GM19467 (cell line): ENCODE measurements around the gene TK2.
A peak's percentile ranks its signal among the peaks of the same experiment; 100 is the strongest.

Experiments used
- ATAC-seq: cut with Tn5 transposase; IDR thresholded peaks from one replicate; pipeline ENCODE4 v1.9.1; 2021; ENCODE audit warnings: mild to moderate bottlenecking, moderate library complexity; ENCODE audit not compliant: unreplicated experiment

Gene TK2

DNA sequence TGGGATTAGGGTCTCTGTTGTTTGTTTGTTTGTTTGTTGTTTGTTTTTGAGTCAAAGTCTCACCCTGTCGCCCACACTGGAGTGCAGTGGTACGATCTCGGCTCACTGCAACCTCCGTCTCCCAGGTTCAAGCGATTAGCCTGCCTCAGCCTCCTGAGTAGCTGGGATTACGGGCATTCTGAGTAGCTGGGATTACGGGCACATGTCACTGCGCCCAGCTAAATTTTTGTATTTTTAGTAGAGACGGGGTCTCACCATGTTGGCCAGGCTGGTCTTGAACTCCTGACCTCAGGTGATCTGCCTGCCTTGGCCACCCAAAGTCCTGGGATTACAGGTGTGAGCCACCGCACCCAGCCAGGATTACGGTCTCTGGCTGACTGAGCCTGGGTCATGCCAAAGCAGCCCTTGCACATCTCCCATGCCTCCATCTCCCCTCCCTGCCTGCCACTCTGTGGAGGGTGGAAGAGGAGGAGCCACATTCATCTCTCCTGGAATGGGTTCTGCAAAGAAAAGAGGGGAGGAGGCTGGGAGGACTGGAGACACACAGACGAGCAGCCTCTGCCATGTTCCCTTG is 63.6 kb downstream of the TK2 start:
- ATAC-seq, result no peak

DNA sequence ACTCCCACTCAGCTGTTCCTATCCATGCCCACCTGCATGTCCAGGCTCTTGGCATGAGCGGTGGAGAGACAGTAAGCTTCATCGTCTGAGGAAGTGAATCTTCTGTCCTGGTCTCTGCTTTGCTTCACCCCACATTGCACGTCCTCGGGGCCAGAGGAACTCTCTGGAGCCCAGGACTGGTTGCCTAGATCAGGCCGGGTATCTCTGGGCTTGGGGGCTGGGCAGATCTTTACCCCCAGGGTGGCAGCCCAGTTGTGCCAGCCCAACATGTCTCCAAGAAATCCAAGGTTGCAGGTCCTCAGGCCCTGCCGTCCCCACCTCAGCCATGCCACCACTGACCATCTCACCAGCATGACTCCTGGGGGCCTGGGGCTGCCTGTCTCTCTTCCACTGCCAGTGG is 64.5 kb downstream of the TK2 start:
- ATAC-seq, result no peak

DNA sequence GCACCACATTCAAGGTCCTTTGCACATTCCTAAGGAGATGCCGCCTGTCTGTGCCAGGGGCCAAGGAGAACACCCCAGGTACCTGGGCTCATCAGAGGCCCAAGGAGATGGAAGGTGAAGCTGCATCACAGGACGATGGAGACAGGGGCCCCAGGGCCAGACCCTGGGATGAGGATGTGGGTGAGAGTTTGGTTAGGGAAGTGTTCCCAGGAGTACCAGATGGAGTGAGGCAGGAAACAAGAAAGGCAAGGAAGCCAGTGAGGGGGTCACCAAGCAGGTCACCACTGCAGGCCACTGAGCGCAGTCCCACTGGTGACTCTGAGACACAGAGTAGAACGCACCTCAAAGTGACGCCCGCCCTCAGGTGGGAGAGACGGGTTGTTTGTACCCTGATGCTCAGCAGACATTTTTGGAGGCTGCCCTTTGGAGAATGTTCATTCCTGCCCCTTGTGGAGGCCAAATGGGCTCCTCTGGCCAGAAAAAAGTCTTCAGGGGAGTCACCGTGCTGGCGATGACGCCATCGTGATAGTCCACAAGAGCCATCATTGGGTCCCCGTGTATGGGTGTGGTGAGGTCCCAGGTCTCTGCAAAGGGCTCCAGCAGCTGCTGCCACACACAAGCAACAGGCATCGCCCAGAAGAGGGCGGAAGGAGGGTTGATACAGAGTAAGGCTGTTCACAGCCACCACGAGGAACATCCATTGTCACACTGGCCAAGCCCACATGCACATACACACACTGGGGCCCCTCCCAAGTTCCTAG is 65.3 kb downstream of the TK2 start:
- no peak for ATAC-seq

DNA sequence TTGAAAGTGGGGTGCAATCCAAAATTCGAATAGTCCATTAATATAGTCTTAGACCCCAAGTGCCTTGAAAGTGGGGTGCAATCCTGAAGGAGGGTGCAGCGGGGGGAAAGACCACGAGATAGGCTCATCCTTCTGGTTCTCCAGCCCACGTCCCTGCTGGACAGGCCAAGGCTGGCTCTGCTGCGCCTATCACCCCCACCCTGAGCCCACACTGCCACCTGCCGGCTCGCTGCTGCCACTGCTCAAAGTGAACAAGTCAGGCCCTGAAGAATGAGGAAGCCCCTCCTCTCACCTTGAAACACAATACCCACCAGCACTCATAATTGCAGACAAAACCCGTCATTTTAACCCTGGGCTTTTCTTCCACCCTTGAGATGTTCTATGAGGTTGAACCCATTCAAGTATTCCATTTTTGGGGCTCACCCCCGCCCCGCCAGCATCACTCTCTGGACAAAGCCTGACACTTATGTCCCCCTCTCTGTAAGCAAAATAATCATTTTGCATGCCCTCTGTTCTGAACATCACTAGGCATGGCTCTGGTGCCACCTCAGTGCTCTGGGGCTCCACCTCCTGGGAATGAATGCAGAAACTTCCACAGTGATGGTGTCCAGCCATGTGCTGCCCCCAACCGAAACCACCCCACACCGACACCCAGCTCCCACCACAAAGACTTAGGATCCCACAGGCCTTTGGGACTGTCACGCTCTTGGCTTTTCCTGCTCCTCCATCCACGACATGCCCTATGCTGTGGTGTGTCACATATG is 66.1 kb downstream of the TK2 start:
- ATAC-seq, result peak; percentile 54

DNA sequence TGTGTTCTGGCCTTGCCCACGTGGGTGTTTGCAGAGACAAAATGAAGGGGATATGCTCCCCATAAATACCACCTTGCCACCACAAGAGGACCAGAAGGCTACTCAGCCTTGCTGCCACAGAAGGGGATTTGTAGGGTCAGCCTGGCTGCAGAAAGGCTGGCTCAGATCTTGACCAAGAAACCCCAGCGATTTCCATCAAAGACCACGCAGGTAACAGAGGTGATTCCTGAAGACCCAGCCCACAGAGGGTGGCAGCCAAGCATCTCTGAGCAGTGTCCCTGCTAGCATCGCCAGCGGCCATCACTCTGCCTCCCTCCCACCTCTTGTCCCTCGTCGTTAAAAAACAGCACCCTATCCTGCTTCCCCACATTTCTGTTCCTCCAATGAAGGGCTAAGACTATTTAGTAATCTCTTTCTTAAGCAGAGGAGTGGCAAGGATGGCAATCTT is 68.0 kb downstream of the TK2 start:
- no peak for ATAC-seq

DNA sequence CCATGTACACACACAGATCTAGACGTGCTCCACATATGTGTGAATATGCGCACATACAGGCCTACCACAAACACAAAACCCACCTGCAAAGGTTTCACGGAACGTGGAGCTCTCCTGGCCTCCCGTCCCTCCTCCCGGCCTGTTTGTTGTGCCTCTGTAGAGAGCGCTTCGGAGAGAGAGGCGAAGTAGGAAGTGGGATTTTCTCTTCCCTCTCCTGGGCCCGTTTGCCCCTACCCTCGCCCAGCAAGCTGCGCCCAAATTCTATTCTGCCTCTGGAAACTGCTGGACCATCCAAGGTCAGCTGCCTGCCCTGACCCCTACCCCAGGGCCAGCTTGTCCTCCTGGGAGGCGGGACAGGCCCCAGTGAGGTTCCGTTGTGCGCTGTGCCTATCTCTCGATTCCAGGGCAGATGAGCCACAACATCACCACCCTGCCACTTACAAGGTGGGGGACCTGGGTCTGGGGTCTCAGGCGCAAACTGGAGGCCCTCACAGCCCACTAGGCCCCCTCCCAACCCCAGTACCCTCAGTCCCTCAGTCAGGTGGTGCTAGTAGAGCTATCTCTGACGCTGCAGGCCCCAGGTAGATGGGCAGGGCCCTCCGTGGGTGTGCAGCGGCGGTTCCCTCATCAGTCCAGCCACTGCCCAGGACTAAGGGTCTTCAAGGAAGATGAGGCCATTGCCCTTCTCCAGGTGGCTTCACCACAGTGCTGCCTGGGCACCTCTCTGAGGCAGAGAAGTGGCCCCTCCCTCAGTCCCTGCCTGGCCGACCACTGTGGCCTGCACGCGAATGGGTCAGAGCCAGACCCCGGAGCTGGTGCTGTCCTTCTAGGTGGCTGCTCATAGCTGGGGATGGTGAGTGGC is 68.6 kb downstream of the TK2 start:
- ATAC-seq, result no peak

DNA sequence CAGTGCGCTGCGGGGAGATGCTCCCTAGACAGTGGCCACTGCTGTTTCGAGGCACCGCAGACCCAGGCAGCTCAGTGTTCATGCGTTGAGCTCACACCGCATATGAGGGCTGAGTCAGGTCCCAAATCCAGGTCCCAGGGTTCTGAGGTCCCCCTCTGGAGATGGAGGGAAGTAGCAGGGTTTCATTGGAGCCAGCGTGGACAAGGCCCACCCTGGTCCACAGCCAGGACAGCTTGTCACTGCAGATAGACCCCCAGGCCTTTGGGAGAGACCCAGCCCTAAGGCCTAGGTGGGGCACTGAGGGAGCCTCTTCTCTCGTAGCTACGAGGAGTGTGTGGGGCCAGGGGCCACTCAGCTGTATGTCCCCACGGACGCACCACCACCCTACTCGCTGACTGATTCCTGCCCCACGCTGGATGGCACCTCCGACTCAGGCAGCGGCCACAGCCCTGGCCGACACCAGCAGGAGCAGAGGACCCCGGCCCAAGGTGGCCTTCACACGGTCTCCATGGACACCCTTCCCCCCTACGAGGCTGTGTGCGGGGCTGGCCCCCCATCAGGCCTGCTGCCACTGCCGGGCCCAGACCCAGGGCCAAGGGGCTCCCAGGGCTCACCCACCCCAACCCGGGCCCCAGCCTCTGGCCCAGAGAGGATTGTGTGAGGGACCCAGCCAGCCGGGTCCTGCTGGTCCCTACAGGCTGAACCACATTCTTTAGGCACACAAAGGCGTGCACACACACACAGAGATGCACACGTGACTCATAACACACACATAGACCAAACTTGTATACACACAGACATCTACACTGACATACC is 69.4 kb downstream of the TK2 start:
- no peak for ATAC-seq

DNA sequence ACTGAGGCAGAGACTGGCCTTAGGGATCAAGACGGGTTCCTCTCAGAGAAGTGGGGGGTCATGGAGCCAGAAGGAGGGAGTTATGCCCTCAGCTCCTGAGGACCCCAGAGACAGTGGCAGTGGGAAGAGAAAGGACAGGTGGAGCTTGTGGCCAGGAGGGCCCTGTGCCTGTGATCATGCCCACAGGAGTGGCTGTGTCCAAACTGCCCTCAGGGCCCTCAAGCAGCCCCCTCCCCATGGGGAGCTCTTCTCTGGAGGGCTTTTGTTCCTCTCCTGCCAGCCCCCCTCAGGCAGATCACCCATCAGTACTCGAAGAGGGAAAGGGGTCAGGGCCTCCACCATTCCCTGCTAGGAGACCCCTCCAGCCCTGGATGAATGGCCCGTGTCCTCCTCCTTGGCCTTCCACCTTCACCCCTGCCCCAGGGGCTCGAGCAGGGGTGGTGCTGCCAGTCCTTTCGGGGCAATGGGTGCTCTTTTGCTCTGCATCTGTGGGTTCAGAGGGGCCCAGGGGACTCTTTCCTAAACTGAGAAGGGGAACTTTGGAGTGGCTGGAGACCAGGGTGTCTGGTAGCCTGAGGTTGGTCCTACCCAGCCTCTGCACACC is 70.2 kb downstream of the TK2 start:
- no peak for ATAC-seq

DNA sequence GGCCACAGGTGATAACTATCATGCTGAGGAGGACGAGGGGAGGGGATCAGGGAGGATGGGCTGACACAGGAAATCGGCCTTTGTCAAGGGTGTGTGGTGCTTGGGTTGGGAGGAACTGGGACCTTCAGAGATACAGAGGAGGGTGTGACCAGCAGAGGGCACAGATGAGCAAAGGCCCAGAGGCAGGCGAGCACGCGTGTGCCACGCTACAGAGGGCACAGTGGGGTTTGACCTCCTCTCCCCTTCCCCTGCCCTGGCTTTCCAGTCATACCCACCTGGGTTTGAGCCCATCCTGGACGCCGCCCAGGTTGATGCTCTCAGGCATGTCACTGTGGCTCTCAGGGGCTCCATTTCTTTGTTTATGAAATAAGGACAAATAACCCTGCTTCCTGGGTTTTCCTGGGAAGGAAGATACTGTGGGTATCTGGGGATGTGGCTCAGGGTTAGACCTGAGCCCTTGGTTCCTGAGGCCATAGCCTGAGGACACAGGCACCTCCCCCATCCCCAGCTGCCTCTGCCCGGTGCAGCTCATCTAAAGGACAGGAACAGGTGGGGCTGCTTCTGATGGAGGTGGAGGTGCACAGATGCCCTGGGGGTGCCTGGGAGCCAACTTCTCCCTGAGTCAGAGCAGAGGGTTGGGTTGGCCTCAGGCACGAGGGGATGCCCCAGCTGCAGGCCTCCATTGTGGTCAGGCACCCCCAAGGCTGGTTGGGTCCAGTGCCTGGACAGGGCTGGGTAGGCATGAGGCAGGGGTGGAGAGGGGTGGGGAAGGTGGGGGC is 71.0 kb downstream of the TK2 start:
- no peak for ATAC-seq

DNA sequence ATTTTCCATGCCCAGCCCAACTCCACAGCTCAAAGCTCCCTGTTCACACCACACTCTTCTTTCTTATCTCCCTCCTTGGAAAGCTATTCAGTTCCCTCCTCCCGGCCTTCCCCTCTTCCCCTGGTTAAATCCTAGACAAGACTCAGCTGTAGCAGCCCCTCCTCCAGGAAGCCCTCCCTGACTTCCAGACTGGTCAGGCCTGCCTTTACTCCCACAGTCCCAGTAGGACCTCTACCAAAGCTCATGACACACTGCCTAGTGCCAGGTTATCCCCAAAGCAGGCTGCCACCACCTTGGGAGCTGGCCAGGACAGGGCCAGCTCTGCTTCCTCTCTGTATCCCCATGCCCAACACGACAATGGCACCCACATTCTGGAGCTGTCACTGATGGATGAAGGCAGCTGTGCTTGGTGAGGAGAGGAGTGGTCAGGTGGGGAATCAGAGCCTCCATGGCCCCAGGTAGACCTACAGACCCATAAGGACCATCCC is 72.8 kb downstream of the TK2 start:
- ATAC-seq, result no peak

DNA sequence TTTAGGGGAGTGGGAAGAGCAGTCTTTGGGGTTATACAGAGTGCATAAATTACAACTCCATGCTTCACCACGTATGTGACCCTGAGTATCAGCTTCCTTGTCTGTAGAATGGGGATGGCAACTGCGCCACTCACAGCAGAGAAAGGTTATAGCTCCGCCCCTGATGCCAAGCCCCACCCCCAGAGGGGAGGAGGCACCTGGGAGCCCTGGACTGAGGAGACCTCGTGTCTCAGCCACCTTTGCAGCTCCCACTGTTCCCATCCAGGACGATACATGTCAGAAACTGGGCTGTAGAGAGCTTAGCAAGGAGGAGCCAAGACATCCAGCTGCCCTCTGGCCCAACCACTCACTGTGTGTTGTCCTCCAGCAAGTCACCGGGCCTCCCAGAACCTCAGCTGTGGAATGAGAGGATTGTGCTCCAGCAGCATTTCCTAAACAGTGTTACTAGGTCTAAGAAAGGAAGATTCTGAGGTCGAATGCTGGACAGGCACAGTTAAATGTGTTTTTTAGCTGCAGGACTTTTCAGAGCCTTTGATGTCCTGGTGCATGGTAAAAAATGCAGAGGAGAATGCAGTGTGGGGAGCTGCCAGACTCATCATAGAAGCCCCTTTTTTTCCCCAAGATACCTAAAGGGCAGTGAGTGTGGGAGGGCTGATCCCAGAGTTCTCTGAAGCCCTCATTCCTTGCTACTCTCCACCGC is 73.4 kb downstream of the TK2 start:
- no peak for ATAC-seq

DNA sequence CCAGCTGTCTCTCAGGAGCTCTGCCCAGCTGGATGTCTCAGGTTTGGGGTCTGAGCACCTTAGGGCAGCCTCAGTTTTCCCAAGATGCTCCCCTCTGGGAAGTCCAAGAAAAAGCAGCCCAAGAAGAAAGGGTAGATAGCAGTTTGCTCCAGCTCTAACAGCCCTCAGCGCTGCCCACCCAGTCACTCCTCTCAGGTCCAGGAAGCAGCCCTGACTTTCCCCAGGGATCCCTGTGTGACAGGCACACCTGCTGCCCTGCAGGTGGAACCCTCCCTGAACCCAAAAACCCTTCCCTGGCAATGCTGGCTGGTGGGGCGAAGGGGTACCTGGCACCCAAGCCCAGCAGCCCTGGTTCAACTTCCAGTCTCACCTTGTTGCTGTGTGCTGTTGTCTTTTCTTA is 74.7 kb downstream of the TK2 start:
- ATAC-seq, result no peak

DNA sequence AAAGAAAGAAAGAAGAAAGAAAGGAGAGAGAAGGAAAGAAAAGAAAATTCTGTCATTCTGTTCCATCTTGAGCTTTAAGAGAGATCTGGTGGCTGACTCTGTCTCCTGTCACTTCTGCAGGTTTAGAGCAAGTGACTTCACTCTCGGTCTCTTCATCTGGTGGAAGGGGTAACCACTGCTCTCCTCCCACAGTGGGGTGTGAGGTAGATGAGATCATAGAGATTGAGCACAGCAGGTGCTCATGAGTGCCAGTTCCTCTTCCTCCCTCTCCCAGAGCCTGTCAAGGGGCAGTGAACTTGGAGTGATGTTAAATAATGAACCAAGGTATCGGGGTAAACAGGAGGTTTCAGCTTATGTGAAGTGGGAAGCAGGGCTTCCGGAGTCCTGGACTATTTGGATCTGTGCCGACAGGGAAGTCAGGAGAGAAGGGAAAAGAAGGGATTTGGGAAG is 75.1 kb downstream of the TK2 start:
- peak; percentile 76 for ATAC-seq

DNA sequence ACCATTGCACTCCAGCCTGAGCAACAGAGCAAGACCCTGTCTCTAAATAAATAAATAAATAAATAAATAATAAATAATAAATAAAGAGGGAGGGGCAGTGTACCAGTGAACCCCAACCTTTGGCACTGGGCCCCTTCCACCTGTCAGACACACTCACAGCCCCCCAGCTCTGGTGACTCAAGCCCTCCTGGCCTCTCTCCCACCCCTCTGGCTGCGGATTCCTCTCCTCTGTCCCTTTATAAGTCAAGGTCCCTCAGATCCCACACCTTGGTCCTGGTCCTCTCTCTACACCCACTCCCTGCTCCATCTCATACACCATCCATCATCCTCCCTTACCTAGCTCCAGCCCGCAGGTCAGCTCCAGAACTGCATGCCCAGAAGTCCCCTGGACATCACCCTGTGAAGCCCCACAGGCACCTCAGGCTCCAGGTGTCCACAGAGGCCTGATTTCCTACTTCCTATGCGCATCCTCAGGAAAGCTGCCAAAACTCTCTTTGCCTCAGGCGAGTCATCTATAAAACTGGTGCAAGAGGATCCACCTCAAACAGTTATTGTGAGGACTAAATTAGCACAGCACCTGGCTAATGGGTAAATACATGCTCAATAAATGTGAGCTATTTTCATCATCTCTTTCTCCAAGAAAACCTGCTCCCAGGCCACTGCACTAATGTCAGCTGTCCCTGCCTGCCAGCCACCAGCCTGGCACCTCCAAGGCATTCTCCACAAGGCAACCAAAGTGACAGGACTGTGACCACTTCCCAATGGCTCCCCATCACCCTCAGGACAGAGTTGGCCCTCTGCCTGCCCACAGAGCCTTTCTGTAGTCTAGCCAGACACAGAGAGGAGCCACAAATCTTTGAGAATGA is 76.0 kb downstream of the TK2 start:
- ATAC-seq, result no peak

DNA sequence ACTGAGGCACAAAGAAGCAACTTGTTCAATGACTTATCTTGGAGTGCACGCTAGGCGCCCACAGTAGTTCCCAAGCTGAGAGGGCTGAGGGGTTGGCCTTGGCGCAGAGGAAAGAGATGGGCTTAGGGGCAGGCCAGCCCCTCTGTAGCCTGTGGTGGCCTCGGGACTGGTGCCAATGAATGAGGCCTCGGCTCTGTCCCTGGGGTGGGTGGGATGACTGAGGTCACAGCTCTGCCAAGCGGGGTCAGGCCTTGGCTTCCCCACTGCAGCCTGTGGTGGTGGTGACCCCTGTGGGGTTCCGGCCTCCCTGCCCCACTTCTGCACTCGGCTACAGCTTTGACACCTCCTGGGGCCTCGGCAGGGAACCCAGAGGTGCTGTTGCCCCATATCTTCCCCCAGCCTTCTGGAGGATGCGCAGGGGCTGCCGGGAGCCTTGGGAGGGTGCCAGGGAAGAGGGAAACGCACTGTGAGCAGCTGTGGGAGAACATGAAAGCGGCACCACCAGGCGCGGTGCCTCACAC is 76.8 kb downstream of the TK2 start:
- no peak for ATAC-seq

DNA sequence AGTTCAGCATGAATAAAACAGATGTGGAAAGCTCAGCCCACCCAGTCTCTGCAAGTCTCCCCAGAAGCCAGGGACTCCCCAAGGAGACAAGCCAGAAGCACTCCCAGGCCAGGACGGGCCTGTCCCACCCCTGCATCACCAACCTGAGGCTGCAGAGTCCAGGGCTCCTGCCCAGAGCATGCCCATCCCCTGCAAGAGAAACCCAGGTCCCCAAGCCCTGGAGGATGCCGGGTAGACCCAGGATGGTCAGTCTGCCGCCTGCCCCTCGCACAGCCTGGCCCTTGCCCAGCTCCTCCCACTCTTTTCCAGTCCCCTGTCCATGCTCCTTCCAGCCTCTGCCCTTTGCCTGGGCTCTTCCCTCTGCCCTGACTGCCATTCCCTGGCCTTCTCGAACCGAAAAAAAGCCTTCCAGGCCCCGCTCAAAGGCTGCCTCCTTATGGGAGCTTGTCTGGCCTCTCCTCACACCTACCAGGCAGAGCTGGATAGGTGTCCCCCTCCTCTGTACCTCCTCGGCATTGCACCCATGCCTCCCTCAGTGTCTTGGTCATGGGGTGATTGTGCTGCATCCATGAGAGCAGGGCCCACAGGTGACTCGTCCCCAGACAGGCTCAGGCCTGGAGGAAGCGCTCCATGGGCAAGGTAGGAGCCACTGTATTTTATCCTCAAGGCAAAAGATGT is 78.1 kb downstream of the TK2 start:
- no peak for ATAC-seq

DNA sequence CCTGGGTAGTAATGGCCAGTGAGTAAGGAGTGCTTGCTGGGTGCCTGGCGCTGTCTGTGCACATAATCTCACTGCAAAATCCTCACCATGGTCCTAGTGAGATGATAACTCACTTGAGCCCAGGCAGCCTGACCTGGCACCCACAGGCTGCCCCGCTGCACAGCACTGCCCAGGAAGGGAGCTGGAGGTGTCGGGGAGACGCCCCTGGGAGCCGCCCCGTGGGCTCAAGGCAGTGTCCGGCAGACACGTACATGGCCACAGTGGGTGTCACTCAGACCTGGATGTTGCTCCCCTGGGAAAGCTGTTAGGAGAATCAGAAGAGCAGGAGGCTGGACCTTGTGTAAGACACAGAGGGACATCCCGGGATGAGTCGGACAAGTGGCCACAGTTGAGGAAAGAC is 78.7 kb downstream of the TK2 start:
- ATAC-seq, result no peak
